ENCODE data around the gene LHPP.

DNA sequence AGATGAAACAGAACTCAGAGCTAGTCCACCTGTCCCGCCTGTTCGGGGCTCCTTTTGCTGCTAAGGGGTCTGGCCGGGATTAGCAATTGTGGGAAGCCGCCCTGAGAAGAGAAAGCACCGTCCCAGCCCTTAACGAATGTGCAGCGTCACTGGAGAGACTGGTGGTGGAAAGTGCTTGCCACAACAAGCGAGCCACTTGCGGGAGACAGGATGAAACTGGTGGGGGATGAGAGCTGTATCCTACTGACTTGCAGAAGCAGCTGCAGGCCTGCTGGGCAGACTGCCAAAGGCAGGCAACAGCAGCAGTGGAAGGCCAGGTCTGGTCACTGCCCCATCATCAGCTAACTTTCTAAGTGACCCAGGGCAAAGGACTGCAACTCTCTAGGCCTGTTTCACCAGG is 187.1 kb downstream of the LHPP start:
- TF ChIP-seq POLR2AphosphoS5 (IDR thresholded peaks at IDR 0.05; ENCODE audit: low read depth) (no peak), EZH2phosphoT487 (IDR thresholded peaks at IDR 0.05; ENCODE audit: unreplicated experiment) (no peak), CREB1 (CRISPR knock-in tag; IDR thresholded peaks at IDR 0.05; ENCODE audit: low read depth) (no peak)
- TF ChIP-seq, protein P1, sequence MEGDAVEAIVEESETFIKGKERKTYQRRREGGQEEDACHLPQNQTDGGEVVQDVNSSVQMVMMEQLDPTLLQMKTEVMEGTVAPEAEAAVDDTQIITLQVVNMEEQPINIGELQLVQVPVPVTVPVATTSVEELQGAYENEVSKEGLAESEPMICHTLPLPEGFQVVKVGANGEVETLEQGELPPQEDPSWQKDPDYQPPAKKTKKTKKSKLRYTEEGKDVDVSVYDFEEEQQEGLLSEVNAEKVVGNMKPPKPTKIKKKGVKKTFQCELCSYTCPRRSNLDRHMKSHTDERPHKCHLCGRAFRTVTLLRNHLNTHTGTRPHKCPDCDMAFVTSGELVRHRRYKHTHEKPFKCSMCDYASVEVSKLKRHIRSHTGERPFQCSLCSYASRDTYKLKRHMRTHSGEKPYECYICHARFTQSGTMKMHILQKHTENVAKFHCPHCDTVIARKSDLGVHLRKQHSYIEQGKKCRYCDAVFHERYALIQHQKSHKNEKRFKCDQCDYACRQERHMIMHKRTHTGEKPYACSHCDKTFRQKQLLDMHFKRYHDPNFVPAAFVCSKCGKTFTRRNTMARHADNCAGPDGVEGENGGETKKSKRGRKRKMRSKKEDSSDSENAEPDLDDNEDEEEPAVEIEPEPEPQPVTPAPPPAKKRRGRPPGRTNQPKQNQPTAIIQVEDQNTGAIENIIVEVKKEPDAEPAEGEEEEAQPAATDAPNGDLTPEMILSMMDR (conservative IDR thresholded peaks at IDR 0.05; ENCODE audit: low read depth in 2 of 2), result no peak

Data from GM23338 (cell line).